Esophagus mucosa (tissue), 1 donor: ENCODE measurements around the gene CAB39. TPM values are rescaled to one million over a fixed set of nuclear protein-coding genes. Genes with fewer than 3 reads are reported as not detected.

Experiments used
- ATAC-seq: fragments of 200-7000 bp; cut with Tn5 transposase; one replicate; pipeline ENCODE4 v1.9.1; 2020
- total RNA-seq: library from RNA; stranded (reverse); gene quantifications from one replicate; pipeline ENCODE4 v1.2.4, GENCODE V29; 2023
- donor health status: DM: yes; HTN: yes; CAD: no.

Gene CAB39
- total RNA-seq, result 50.8 TPM

- ATAC-seq, result peak; percentile 95
Measured at GRCh38 chr2:230712443-230713330, at the start of gene CAB39. Gene CAB39 (plus strand): TSS chr2:230712842. CDS start chr2:230760002, 47,160 bp downstream.

GRCh38 chr2:230664128-230664527 is 48.5 kb upstream of the CAB39 start:
- ATAC-seq, result no peak

GRCh38 chr2:230664844-230665243 is 47.8 kb upstream of the CAB39 start:
- no peak for ATAC-seq

GRCh38 chr2:230665263-230665691 is 47.4 kb upstream of the CAB39 start:
- ATAC-seq, result no peak

GRCh38 chr2:230666446-230666845 is 46.2 kb upstream of the CAB39 start:
- ATAC-seq, result no peak

GRCh38 chr2:230666885-230667712 is 45.5 kb upstream of the CAB39 start:
- peak; percentile 68 for ATAC-seq

- ATAC-seq, result peak; percentile 37
Measured at GRCh38 chr2:230668184-230668938, 44.3 kb upstream of the CAB39 start.

GRCh38 chr2:230668939-230669303 is 43.7 kb upstream of the CAB39 start:
- ATAC-seq, result no peak

- ATAC-seq, result no peak
Measured at GRCh38 chr2:230669386-230669950, 43.2 kb upstream of the CAB39 start.

GRCh38 chr2:230671117-230671516 is 41.5 kb upstream of the CAB39 start:
- no peak for ATAC-seq

- ATAC-seq, result no peak
Measured at GRCh38 chr2:230672836-230673235, 39.8 kb upstream of the CAB39 start.

GRCh38 chr2:230674401-230674800 is 38.2 kb upstream of the CAB39 start:
- no peak for ATAC-seq

GRCh38 chr2:230674966-230675672 is 37.5 kb upstream of the CAB39 start:
- peak; percentile 47 for ATAC-seq

- no peak for ATAC-seq
Measured at GRCh38 chr2:230676546-230676945, 36.1 kb upstream of the CAB39 start.

GRCh38 chr2:230677201-230677946 is 35.3 kb upstream of the CAB39 start:
- no peak for ATAC-seq

GRCh38 chr2:230678018-230678417 is 34.6 kb upstream of the CAB39 start:
- ATAC-seq, result no peak

- no peak for ATAC-seq
Measured at GRCh38 chr2:230678451-230678850, 34.2 kb upstream of the CAB39 start.

GRCh38 chr2:230680463-230681170 is 32.0 kb upstream of the CAB39 start:
- peak; percentile 79 for ATAC-seq

GRCh38 chr2:230681171-230681545 is 31.5 kb upstream of the CAB39 start:
- no peak for ATAC-seq

- ATAC-seq, result no peak
Measured at GRCh38 chr2:230682546-230682945, 30.1 kb upstream of the CAB39 start.
